GM12878 (cell line): Measurements from ENCODE around the gene OR52K1.

Experiments used
- EZH2 ChIP-seq: IDR thresholded peaks from 2 replicates; pipeline ENCODE4 v1.6.1; 2012; ENCODE audit warnings: low read depth, mild to moderate bottlenecking, control low read depth, inconsistent platforms, low read length, borderline replicate concordance; ENCODE audit not compliant: control insufficient read depth
- GABPA ChIP-seq: IDR thresholded peaks from 2 replicates; pipeline ENCODE4 v1.6.1; 2014; ENCODE audit warnings: antibody characterized with exemption, low read depth, mild to moderate bottlenecking, inconsistent platforms
- HCFC1 ChIP-seq: fragments of 150-350 bp; IDR thresholded peaks from 2 replicates; pipeline ENCODE4 v1.6.1; 2014; ENCODE audit warnings: low read length
- POLR2A ChIP-seq: IDR thresholded peaks from 2 replicates; pipeline ENCODE4 v1.6.1; 2011; ENCODE audit warnings: low read depth, mild to moderate bottlenecking, low read length
- RBBP5 ChIP-seq: fragments of 200-600 bp; sonication (generic); conservative IDR thresholded peaks from 2 replicates; pipeline ENCODE4 v1.6.1; 2016
- SMC3 ChIP-seq: IDR thresholded peaks from 2 replicates; pipeline ENCODE4 v1.6.1; 2011; ENCODE audit warnings: low read length, improper control_type of control experiment, borderline replicate concordance
- TCF7 ChIP-seq: IDR thresholded peaks from 2 replicates; pipeline ENCODE4 v1.6.1; 2014; ENCODE audit warnings: antibody characterized with exemption, borderline replicate concordance
- TF ChIP-seq, protein P1 (sequence below): IDR thresholded peaks from 2 replicates; pipeline ENCODE4 v1.6.1; 2012; ENCODE audit warnings: low read length, inconsistent platforms
- TF ChIP-seq, protein P2 (sequence below): IDR thresholded peaks from 2 replicates; pipeline ENCODE4 v1.6.1; 2011; ENCODE audit warnings: borderline replicate concordance, low read depth, mild to moderate bottlenecking, moderate library complexity, low read length; ENCODE audit not compliant: insufficient read depth, poor library complexity, severe bottlenecking
- TF ChIP-seq, protein P3 (sequence below), 3 experiments: IDR thresholded peaks in 2 of 3; conservative IDR thresholded peaks in 1 of 3; 2 replicates each; pipeline ENCODE4 v1.5.1; 2011; ENCODE audit warnings: low read depth in 3 of 3, low read length in 3 of 3, mild to moderate bottlenecking in 3 of 3, control low read depth in 2 of 3, moderate library complexity in 2 of 3, inconsistent platforms in 1 of 3, mixed read lengths in 1 of 3; ENCODE audit not compliant: control insufficient read depth in 2 of 3, insufficient read depth in 1 of 3; ENCODE audit errors: extremely low read depth in 1 of 3

DNA sequence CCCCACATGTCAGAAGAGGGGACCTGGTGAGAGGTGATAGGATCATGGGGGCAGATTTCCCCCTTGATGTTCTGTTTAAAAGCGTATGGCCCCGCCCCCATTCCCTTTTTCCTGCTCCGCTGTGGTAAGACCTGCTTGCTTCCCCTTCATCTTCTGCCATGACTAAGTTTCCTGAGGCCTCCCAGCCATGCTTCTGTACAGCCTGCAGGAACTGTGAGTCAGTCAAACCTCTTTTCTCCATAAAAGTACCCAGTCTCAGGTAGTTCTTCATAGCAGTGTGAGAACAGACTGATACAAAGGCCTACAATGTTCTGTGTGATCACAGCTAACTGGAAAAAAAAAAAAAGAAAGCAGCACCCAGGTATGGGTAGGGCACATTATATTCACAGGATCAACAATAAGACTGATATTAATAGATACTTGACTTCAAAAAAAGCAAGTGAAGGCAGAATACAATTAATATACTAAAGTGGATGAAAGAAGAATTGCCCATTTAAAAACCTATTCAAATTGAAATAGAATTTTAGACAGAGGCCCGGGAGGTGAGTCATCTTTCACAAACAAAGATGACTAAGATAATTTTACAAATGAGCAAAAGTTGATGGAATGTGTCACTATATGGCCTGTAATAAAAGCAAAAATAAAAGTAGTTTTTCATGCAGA is 1.7 kb upstream of the OR52K1 start:
- TF ChIP-seq SMC3 (no peak), POLR2A (no peak), GABPA (no peak), EZH2 (no peak), HCFC1 (no peak), TCF7 (no peak), RBBP5 (no peak)
- TF ChIP-seq, protein P1, sequence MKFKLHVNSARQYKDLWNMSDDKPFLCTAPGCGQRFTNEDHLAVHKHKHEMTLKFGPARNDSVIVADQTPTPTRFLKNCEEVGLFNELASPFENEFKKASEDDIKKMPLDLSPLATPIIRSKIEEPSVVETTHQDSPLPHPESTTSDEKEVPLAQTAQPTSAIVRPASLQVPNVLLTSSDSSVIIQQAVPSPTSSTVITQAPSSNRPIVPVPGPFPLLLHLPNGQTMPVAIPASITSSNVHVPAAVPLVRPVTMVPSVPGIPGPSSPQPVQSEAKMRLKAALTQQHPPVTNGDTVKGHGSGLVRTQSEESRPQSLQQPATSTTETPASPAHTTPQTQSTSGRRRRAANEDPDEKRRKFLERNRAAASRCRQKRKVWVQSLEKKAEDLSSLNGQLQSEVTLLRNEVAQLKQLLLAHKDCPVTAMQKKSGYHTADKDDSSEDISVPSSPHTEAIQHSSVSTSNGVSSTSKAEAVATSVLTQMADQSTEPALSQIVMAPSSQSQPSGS = no peak
- TF ChIP-seq, protein P2, sequence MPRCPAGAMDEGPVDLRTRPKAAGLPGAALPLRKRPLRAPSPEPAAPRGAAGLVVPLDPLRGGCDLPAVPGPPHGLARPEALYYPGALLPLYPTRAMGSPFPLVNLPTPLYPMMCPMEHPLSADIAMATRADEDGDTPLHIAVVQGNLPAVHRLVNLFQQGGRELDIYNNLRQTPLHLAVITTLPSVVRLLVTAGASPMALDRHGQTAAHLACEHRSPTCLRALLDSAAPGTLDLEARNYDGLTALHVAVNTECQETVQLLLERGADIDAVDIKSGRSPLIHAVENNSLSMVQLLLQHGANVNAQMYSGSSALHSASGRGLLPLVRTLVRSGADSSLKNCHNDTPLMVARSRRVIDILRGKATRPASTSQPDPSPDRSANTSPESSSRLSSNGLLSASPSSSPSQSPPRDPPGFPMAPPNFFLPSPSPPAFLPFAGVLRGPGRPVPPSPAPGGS = no peak
- TF ChIP-seq, protein P3, sequence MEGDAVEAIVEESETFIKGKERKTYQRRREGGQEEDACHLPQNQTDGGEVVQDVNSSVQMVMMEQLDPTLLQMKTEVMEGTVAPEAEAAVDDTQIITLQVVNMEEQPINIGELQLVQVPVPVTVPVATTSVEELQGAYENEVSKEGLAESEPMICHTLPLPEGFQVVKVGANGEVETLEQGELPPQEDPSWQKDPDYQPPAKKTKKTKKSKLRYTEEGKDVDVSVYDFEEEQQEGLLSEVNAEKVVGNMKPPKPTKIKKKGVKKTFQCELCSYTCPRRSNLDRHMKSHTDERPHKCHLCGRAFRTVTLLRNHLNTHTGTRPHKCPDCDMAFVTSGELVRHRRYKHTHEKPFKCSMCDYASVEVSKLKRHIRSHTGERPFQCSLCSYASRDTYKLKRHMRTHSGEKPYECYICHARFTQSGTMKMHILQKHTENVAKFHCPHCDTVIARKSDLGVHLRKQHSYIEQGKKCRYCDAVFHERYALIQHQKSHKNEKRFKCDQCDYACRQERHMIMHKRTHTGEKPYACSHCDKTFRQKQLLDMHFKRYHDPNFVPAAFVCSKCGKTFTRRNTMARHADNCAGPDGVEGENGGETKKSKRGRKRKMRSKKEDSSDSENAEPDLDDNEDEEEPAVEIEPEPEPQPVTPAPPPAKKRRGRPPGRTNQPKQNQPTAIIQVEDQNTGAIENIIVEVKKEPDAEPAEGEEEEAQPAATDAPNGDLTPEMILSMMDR (IDR thresholded peaks at IDR 0.05 in 2 of 3, conservative IDR thresholded peaks at IDR 0.05 in 1 of 3; ENCODE audit: control insufficient read depth in 2 of 3, extremely low read depth in 1 of 3, insufficient read depth in 1 of 3, low read depth in 3 of 3, low read length in 3 of 3) = no peak
